Adrenal gland (tissue), 5 donors: ENCODE measurements around the gene ALOX12B.

ENCODE experiments used
- POLR2A ChIP-seq, 2 donors: fragments of 450-650 bp; IDR thresholded peaks; one replicate each; pipeline ENCODE4 v1.6.1; 2017; ENCODE audit warnings: antibody characterized with exemption in 2 of 2, mild to moderate bottlenecking in 2 of 2, moderate library complexity in 1 of 2
- TF ChIP-seq, protein P1 (sequence below), 6 experiments: fragments of 450-650 bp in 4 of 6; fragments of 200-600 bp in 2 of 6; sonication (generic) in 1 of 6; IDR thresholded peaks; 1 replicate in 5 of 6; 2 replicates in 1 of 6; pipeline versions ENCODE4 v1.5.1 to v1.8.0; 2016 to 2021; ENCODE audit warnings: antibody characterized with exemption in 6 of 6, mild to moderate bottlenecking in 2 of 6, moderate library complexity in 1 of 6
- donor health status: DM: no; HTN: no; CAD: no.

DNA sequence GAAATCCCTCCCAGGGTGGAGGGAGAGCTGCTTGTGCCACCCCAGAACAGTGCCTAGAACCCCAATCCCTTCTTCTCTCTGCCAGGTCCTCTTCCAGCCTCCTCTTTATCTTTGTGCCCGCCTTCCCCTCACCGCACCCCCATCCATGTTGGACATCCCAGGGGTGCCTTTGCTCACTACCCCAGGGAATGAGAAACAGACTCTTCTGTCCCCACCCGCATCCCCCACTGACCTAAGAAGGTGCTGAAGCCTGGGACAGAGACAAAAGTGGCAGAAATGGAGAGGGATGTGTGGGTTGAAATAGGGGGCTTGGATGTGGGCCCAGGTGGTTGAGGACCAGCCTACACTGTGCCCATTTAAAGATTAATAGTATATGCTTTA is 31.7 kb downstream of the ALOX12B start:
- TF ChIP-seq, protein P1, sequence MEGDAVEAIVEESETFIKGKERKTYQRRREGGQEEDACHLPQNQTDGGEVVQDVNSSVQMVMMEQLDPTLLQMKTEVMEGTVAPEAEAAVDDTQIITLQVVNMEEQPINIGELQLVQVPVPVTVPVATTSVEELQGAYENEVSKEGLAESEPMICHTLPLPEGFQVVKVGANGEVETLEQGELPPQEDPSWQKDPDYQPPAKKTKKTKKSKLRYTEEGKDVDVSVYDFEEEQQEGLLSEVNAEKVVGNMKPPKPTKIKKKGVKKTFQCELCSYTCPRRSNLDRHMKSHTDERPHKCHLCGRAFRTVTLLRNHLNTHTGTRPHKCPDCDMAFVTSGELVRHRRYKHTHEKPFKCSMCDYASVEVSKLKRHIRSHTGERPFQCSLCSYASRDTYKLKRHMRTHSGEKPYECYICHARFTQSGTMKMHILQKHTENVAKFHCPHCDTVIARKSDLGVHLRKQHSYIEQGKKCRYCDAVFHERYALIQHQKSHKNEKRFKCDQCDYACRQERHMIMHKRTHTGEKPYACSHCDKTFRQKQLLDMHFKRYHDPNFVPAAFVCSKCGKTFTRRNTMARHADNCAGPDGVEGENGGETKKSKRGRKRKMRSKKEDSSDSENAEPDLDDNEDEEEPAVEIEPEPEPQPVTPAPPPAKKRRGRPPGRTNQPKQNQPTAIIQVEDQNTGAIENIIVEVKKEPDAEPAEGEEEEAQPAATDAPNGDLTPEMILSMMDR (IDR thresholded peaks at IDR 0.05): no peak
- TF ChIP-seq POLR2A (IDR thresholded peaks at IDR 0.05): no peak
